ENCODE measurements around the gene CALHM4.
"Not testable (repeated sequence)": the region's sequence is repeated elsewhere in the genome, so short reads cannot be mapped to it uniquely, and the experiment has no call there.

GRCh38 chr6:116603916-116604315, 50.4 kb downstream of the CALHM4 start:
- TF ChIP-seq MAZ (IDR thresholded peaks at IDR 0.05; ENCODE audit: borderline replicate concordance, low read depth, low read length); CTCF (conservative IDR thresholded peaks at IDR 0.05; ENCODE audit: low read depth, low read length); POLR2A (IDR thresholded peaks at IDR 0.05; ENCODE audit: low read depth, low read length); RFX5 (IDR thresholded peaks at IDR 0.05; ENCODE audit: low read depth, low read length); USF2 (IDR thresholded peaks at IDR 0.05; ENCODE audit: low read depth, low read length); MAFK (IDR thresholded peaks at IDR 0.05; ENCODE audit: low read depth, low read length); CEBPB (IDR thresholded peaks at IDR 0.05; ENCODE audit: low read depth, low read length); RAD21 (IDR thresholded peaks at IDR 0.05; ENCODE audit: low read length): not testable (repeated sequence)
